ENCODE results near the gene CDX2.
"Not testable (repeated sequence)": the region's sequence is repeated elsewhere in the genome, so short reads cannot be mapped to it uniquely, and the experiment has no call there.

The CDX2 gene

GRCh38 chr13:27964741-27965323 is 4.3 kb downstream of the CDX2 start:
- no peak for DNase-seq (ENCODE audit: low read depth)

GRCh38 chr13:27964206-27964605 is 4.9 kb downstream of the CDX2 start:
- DNase-seq (ENCODE audit: low read depth), result not testable (repeated sequence)

GRCh38 chr13:27963491-27963890 is 5.6 kb downstream of the CDX2 start:
- no peak for DNase-seq (ENCODE audit: low read depth)

- no peak for DNase-seq (ENCODE audit: low read depth)
These were observed 6.1 kb downstream of the CDX2 start for GRCh38 chr13:27962982-27963381.

GRCh38 chr13:27962128-27962841 is 6.8 kb downstream of the CDX2 start:
- no peak for DNase-seq (ENCODE audit: low read depth)

- no peak for DNase-seq (ENCODE audit: low read depth)
These were observed 7.7 kb downstream of the CDX2 start for GRCh38 chr13:27961227-27962085.

GRCh38 chr13:27960362-27961226 is 8.5 kb downstream of the CDX2 start:
- no peak for DNase-seq (ENCODE audit: low read depth)

DNA sequence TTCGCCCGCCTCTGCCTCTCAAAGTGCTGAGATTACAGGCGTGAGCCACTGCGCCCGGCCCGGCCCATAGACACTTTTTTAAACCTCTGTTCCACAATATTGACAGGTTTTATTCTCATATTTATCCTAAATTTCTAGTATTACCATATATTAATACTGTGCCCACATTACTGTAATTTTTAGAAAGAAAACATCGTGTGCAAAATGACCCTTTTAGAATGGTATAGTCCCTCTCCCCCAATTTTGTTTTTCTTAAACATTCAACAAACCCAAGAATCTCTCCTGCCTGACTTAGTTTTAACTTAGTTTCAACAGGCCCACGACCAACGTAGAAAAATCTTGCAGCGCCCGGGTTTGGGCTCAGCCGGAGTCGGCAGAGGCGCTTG is 9.1 kb downstream of the CDX2 start:
- DNase-seq (ENCODE audit: low read depth), result no peak

DNA sequence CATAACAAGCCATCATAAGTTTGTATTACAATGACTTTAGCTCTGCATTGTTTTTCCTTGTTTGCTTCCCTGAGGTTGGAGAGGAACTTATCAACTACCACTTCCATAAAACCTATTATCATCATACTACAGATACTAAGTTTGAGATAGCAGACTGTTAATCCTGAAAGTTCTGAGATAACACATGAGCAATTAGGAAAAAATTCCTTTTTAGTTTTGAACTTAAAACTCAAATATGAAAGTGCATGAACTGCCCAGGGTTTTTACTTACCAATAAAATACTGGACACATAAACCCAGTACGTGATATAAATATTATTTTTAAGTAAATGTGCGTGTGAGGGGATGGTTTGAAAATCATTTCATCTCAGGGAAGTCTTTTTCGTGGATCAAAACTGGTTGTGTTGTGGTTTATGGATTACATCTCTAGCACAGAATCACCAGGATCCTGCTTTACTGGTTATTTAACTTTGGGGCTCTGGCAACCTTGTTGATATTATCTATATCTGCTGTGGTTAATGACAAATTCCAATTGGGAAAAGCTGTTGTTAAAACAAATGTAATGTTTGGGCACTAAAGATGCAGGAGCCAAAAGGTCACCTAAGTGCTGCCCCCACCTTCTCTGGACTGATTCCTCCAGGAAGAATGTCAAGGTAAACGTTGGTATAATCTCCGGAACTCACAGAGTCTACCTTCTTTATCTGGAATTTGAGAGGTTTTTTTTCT is 12.4 kb downstream of the CDX2 start:
- DNase-seq (ENCODE audit: low read depth), result no peak

DNA sequence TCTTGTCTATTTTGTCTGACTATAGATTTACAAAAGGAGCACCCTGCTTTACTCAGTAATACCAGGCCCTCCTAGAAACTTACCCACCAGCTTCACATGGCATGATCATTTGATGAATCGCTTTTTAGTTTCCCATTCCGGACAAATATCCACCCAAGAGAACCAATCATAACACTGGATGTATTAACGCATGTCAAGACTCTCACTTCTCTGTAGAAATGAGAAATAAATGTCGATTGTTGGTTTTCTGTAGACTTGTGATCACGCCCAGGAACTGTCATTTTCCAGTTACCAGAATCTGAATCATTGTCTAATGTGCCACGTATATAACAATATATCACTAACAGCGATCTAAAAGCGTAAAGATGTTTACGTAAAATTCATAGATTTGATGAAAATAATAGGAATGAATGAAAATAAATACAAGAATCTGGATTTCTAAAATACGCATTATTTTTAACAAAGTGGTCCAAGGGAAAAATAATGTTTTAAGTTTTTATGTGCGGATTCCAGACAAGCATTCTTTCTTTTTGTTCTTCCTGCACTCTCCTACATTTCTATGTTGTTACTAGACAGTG is 14.0 kb downstream of the CDX2 start:
- no peak for DNase-seq (ENCODE audit: low read depth)

GRCh38 chr13:27954406-27954851 is 14.7 kb downstream of the CDX2 start:
- DNase-seq (ENCODE audit: low read depth), result no peak

DNA sequence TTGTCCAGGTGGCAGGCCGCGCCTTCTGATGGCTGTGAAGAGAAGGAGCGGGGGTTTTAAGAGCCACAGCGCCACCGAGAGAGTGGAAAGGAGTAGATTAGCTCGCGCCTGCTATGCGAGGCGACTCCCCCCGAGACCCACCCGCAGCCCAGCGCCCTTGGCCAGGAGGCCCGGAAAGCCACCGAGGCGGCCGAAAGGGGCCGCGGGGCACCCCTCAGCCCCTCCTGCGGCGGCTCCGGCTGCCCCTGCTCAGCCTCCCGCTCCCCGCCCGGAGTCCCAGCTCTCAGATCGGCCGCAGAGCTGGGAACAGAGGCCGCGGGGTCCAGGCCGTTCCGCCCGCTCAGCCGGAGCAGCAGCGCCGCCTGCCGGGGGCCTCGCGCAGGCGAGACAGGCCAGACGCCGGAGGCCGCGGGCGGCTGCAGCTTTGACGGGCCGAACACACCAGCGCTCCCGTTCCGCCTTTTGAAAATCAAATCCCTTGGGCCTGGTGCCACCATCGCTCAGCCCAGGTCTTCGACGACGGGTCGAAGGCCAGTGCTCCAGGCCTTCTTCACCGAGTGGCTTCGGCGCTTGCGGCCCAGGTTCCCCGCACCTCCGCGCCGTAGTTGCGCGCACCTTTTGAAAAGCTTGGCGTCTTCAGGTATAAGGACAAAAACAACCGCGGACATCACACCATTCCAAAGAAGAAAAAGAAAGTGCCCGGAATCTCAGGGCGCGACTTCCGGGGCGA is 15.3 kb downstream of the CDX2 start:
- DNase-seq (ENCODE audit: low read depth), result peak; percentile 26

- DNase-seq (ENCODE audit: low read depth), result no peak
These were observed 16.0 kb downstream of the CDX2 start for GRCh38 chr13:27952876-27953675.

- DNase-seq (ENCODE audit: low read depth), result no peak
These were observed 26.1 kb downstream of the CDX2 start for GRCh38 chr13:27942972-27943371.

GRCh38 chr13:27933580-27934328 is 35.4 kb downstream of the CDX2 start:
- no peak for DNase-seq (ENCODE audit: low read depth)

DNA sequence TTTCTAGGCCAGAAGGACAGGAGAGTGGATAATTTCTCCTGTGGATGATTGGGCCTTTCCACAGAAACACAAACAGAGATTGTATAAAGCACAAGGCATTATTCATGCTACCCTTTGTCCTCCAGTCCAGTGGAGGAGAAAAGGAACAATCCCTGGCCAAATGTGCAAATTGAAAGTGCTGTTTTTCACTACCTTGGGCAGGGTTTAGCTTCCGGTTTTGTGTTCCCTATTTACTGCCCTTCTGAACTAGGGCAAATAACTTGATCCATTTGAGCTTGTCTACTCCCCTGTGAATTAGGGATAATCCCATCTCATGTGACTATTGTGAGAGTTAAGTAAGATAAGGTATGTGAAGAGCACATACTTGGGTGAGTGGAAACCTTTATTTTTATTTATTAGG is 36.0 kb downstream of the CDX2 start:
- DNase-seq (ENCODE audit: low read depth), result no peak

- DNase-seq (ENCODE audit: low read depth), result no peak
These were observed 39.2 kb downstream of the CDX2 start for GRCh38 chr13:27929868-27930267.
